ENCODE data around the gene LRRC49.

GRCh38 chr15:71013446-71013845 lies 120.8 kb downstream of the LRRC49 start:
- TF ChIP-seq POLR2AphosphoS5 (IDR thresholded peaks at IDR 0.05; ENCODE audit: low read depth, low read length), result no peak
- no peak for TF ChIP-seq SIN3A (IDR thresholded peaks at IDR 0.05; ENCODE audit: borderline replicate concordance, insufficient read depth, low read length)
